Hematopoietic multipotent progenitor cell treated with erythropoietin and hydrocortisone succinate and interleukin-3 and kit ligand, for 8 days (in vitro differentiated cells): Measurements from ENCODE around the gene ACTL10.
A peak's percentile ranks its signal among the peaks of the same experiment; 100 is the strongest.

Experiments used
- DNase-seq: peaks from one replicate; pipeline ENCODE4 v3.0.0-alpha.2; 2015

Gene ACTL10

GRCh38 chr20:33664085-33664761 is 2.5 kb upstream of the ACTL10 start:
- no peak for DNase-seq

DNA sequence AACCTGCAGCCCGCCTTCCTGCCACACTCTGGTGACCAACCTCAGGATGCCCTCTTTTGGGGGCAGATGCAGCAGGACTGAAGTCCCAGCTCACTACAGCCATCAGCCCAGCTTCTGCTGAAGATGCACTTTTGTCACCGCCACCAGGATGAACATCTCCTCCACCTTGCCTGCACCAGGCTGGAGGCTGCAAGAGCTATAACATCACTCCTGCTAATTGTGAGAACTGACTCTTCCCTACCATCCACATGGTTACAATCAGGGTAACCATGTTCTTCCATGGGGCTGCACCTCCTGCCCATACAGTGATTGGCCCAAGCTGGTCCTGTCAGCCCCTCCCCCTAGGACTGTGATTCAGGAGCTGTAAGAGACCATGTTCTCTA is 2.0 kb upstream of the ACTL10 start:
- no peak for DNase-seq

DNA sequence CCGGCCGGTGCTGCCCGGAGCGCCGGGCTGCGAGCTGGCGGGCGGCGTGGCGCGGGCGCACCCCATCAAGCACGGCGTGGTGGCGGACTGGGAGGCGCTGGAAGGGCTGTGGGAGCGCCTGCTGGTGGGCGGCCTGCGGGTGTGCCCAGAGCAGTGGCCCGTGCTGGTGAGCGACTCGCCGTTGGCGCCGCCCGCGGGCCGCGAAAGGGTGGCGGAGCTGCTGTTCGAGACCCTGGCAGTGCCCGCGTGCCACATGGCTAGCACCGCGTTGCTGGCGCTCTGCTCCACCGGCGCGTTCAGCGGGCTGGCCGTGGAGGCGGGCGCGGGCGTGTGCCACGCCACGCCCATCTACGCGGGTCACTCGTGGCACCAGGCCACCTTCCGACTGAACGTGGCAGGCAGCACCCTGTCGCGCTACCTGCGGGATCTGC is 517 bp downstream of the ACTL10 start:
- DNase-seq, result peak; percentile 36

DNA sequence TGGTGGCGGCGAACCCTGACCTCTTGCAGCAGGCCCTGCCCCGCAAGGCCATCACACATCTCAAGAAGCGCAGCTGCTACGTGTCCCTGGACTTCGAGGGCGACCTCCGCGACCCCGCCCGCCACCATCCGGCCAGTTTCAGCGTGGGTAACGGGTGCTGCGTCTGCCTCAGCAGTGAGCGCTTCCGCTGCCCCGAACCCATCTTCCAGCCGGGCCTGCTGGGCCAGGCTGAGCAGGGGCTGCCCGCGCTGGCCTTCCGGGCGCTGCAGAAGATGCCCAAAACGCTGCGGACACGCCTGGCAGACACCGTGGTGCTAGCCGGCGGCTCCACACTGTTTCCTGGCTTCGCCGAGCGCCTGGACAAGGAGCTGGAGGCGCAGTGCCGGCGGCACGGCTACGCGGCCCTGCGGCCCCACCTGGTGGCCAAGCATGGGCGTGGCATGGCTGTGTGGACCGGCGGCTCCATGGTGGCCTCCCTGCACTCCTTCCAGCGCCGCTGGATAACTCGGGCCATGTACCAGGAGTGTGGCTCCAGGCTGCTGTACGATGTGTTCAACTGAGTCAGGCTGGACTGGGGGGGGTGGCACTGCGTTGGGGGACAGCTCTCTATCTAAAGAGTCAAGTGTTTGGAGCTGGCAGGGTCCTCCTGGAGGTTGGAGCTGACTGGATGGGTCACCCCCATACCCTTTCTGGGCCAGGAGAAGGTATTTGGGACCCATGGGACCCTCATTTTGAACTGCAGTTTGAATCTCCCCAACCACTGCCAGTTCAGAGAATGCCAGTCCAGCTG is 1.1 kb downstream of the ACTL10 start:
- peak; percentile 79 for DNase-seq

DNA sequence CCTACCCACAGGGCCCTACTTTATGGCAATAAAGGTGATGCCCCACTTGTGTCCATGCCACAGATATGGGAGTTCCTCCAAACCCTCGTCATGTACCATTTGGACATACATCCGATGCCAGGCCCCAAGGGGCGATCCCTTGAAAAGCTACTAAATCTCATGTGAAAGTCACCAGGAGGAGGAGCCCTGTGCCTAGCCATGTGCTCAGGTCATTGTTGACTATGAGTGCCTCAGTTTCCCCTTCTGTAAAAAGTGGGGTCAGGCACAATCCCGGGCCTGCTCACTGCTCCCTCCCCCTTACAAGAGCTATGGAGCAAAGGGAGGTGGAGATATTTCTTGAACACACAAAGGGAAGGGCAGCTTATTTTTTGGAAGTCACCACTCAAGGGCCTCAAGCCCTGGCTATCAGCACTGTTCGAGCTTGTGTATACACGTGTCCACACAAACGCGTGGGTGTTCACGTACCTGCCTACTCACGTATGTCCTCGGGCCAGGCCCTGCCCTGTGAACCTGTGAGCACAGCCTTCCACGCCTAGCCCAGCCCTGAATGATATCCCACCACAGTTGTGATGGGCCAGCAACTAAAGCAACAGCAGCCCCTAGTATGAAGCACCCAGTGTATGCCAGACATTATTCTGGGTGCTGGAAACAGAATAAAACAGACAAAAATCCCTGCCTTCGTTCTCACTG is 1.9 kb downstream of the ACTL10 start:
- no peak for DNase-seq

- DNase-seq, result no peak
These were observed 2.5 kb downstream of the ACTL10 start for GRCh38 chr20:33669224-33669623.

- DNase-seq, result no peak
These were observed 3.3 kb downstream of the ACTL10 start for GRCh38 chr20:33669873-33670640.

- no peak for DNase-seq
These were observed 4.2 kb downstream of the ACTL10 start for GRCh38 chr20:33670715-33671499.

DNA sequence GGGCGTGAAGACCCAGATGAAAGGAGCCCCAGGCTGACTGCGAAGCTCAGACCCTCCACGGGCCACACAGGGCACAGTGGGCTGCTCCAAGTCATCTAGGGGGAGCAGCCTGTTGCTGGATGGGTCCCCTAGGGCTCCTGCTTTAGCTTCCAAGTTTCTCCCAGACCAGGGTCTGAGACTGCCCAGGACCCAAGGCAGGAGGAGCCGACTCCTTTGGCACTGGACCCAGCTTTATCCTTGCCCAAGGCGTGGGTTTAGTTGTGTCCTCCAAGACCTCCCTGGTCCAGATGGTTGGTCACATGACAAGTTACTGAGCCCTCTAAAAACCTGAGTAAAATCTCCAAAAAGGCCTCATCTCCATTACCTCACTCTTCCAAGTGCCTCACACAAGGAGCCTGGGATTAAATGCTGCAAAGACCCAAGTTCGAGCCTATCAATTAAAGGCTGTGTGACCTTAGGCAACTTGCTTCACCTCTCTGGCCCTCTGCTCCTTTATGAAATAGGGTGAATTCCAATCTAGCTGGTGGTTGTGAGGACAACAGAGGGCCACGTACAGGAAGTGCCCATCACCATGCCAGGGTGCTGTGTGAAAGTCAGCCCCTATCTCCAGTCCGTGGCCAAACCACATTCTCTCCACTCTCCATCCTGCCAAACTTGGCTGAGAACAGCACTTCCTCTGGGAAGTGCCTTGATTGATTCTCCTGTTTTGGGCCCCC is 5.0 kb downstream of the ACTL10 start:
- DNase-seq, result no peak

- DNase-seq, result no peak
These were observed 5.8 kb downstream of the ACTL10 start for GRCh38 chr20:33672426-33673113.

DNA sequence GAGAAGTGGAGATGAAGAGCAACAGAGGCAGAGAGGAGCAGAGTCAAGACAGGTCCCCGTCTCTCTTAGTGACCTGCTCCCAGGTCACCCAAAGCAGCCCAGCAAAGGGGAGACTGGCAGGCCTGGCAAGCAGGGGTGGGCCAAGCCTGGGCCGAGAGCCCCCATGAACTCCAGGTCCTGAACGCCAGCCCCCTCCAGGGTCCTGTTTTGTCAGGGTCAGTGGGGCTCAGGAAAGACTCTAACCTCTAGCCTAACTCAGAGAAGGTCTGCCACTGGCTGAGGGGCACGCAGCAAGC is 6.3 kb downstream of the ACTL10 start:
- no peak for DNase-seq

DNA sequence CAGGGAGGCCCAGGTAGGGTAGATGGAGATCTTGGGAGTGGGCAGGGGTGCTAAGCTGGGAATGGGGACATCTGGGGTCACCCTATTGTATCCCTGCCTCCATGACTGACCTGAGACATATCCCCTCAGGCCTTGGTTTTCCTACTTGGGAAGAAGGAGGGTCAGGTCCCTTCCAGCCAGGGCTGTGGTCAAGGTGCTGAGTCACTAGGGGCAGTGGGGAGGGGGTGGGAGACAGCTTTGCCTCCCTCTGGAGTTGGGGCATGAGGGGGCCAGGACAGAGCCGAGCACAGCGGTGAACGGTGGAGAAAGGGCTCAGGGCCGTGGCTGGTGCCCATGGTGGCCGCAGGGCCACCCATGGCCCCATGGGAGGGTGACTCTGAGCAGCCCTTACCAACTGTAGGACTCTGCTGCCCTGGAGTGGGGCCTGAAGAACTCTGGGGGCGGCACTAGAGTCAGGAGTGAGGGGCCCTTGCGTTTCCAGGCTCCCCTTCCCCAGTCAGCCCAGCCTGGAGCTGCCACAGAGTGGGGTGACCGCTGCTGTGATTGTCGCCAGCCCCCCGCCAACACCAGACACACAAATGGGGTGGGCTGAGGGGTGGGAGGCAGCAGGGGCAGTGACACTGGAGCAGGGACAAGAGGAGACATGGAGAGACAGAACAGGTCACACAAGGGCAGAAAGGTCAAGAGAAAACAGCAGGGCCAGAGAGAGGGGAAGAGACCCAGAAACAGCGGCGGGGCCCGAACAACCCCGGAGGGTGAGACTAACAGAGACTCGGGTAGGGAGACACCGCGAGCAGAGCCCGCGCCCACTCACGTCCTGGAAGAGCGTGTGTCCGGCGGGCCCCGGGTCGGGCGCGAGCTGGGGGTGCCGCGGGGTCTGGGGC is 6.9 kb downstream of the ACTL10 start:
- DNase-seq, result no peak

- DNase-seq, result peak; percentile 63
These were observed 7.8 kb downstream of the ACTL10 start, which contains the start of gene NECAB3 for GRCh38 chr20:33674294-33675135. Gene NECAB3, minus strand, starts transcription at chr20:33674428. Its CDS starts 76 bp downstream, at chr20:33674352.

DNA sequence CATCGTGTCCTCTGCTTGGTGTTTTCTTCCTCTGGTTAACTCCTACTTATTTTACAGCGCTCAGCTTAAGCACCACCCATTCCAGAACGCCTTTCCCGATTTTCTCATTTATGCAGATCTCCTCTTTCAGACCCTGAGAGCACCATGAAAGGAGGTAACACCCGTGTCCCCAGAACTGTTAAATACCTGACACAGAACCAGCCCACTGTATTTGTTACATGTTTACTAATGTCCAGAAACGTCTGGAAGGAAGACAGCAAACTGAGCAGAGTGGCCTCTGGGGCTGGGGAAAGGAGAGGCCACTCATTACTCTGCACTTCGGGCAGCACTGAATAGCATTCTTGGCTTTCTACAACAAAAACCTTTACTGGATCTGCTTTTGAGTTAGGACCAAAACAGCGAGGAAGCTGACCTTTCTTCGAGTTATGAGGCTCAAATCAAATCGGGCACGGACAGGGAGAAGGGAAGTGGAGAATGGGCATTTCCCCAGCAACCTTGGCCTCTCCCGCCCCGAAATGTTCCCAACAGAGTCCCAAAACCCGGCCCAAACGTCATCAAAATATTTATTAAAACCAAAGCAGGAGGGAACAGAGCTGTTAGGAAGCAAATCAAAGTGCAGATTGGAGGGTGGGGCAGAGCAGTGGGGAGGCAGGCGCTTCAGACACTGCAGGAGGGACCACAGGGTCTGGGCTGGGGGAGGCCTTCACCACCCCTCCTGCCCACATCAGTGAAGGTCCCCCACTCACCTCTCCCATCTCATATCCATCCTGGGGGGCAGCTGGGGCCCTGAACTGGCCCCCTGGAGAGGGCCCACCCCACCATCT is 8.6 kb downstream of the ACTL10 start:
- no peak for DNase-seq

GRCh38 chr20:33676121-33676520 is 9.4 kb downstream of the ACTL10 start:
- DNase-seq, result no peak

GRCh38 chr20:33676652-33677645 is 10.2 kb downstream of the ACTL10 start:
- no peak for DNase-seq
